ENCODE data around the gene SMIM12. TPM values are rescaled to one million over a fixed set of nuclear protein-coding genes. Genes with fewer than 3 reads are reported as not detected.

Gene SMIM12
- total and polyA plus RNA-seq, 4 donors, result 11.9 to 60.8 (median 45.5) TPM

GRCh38 chr1:34871443-34872132, 12.0 kb upstream of the SMIM12 start:
- H3K9me3 ChIP-seq (ENCODE audit: control insufficient read depth in 4 of 4, low read length in 3 of 4), result no peaks in the 10 kb centered on the region
- no peak overlapping the region for H3K27ac ChIP-seq (ENCODE audit: low read depth in 1 of 2, low read length in 2 of 2)
- H3K4me3 ChIP-seq (ENCODE audit: low read depth in 1 of 3, low read length in 3 of 3), result no peak overlapping the region
- no peaks in the 10 kb centered on the region for H3K36me3 ChIP-seq (ENCODE audit: control insufficient read depth in 4 of 4, insufficient read depth in 3 of 4, low read depth in 1 of 4, low read length in 3 of 4)
- no peak overlapping the region for H3K9ac ChIP-seq (ENCODE audit: low read depth in 1 of 2, low read length in 2 of 2)
- no peak for DNase-seq (ENCODE audit: low spot score)
- H3K4me1 ChIP-seq (ENCODE audit: control insufficient read depth in 4 of 4, insufficient read depth in 4 of 4, low read length in 3 of 4), result peaks cover 0 to 3% (median under 1%) of the 10 kb centered on the region in 4 donors
- peaks cover 0 to 9% (median 2%) of the 10 kb centered on the region in 4 donors for H3K27me3 ChIP-seq (ENCODE audit: control insufficient read depth in 4 of 4, insufficient read depth in 4 of 4, low read length in 3 of 4)
- TF ChIP-seq RAD21 (IDR thresholded peaks at IDR 0.05) (no peak), YY1 (IDR thresholded peaks at IDR 0.05) (no peak), RXRA (IDR thresholded peaks at IDR 0.05) (no peak), FOXA2 (IDR thresholded peaks at IDR 0.05) (no peak)
- 71% methylated on average over 17 of the region's 17 CpGs for WGBS

- WGBS, result 59% methylated on average over 2 of the region's 2 CpGs
- Histone ChIP-seq H3K4me1 (ENCODE audit: control insufficient read depth in 4 of 4, insufficient read depth in 4 of 4, low read length in 3 of 4) (peaks cover 0 to 9% (median 5%) of the 10 kb centered on the region in 4 donors), H3K9ac (ENCODE audit: low read depth in 1 of 2, low read length in 2 of 2) (no peak overlapping the region), H3K27ac (ENCODE audit: low read depth in 1 of 2, low read length in 2 of 2) (no peak overlapping the region), H3K9me3 (ENCODE audit: control insufficient read depth in 4 of 4, low read length in 3 of 4) (no peaks in the 10 kb centered on the region), H3K4me3 (ENCODE audit: low read depth in 1 of 3, low read length in 3 of 3) (no peak overlapping the region), H3K36me3 (ENCODE audit: control insufficient read depth in 4 of 4, insufficient read depth in 3 of 4, low read depth in 1 of 4, low read length in 3 of 4) (no peaks in the 10 kb centered on the region), H3K27me3 (ENCODE audit: control insufficient read depth in 4 of 4, insufficient read depth in 4 of 4, low read length in 3 of 4) (peaks cover 0 to 9% (median 2%) of the 10 kb centered on the region in 4 donors)
- no peak for TF ChIP-seq ZBTB33 (IDR thresholded peaks at IDR 0.05)
- no peak for TF ChIP-seq FOXA2 (IDR thresholded peaks at IDR 0.05)
- no peak for TF ChIP-seq TAF1 (conservative IDR thresholded peaks at IDR 0.05)
- TF ChIP-seq HNF4G (IDR thresholded peaks at IDR 0.05), result no peak
- no peak for TF ChIP-seq NR2F2 (IDR thresholded peaks at IDR 0.05)
- no peak for TF ChIP-seq GABPA (IDR thresholded peaks at IDR 0.05 in 1 of 2, conservative IDR thresholded peaks at IDR 0.05 in 1 of 2)
- no peak for TF ChIP-seq EGR1 (IDR thresholded peaks at IDR 0.05; ENCODE audit: low read depth in 2 of 2)
- TF ChIP-seq CTCF (IDR thresholded peaks at IDR 0.05; ENCODE audit: low read depth, low read length, missing input control), result no peak
- no peak for TF ChIP-seq RXRA (IDR thresholded peaks at IDR 0.05)
- no peak for TF ChIP-seq FOXA1 (IDR thresholded peaks at IDR 0.05)
- no peak for TF ChIP-seq REST (IDR thresholded peaks at IDR 0.05)
- no peak for TF ChIP-seq YY1 (IDR thresholded peaks at IDR 0.05)
- TF ChIP-seq MAX (IDR thresholded peaks at IDR 0.05), result no peak
- TF ChIP-seq RAD21 (IDR thresholded peaks at IDR 0.05), result no peak
- no peak for TF ChIP-seq ATF3 (IDR thresholded peaks at IDR 0.05)
- no peak for TF ChIP-seq HNF4A (conservative IDR thresholded peaks at IDR 0.05)
- no peak for TF ChIP-seq SP1 (IDR thresholded peaks at IDR 0.05)
- no peak for TF ChIP-seq JUND (IDR thresholded peaks at IDR 0.05)
- no peak for DNase-seq (ENCODE audit: low spot score)
These were observed 10.8 kb upstream of the SMIM12 start for GRCh38 chr1:34870395-34870794.
